ENCODE data around the gene CEP250.
"Not testable (repeated sequence)": the region's sequence is repeated elsewhere in the genome, so short reads cannot be mapped to it uniquely, and the experiment has no call there.

The CEP250 gene, protein sequence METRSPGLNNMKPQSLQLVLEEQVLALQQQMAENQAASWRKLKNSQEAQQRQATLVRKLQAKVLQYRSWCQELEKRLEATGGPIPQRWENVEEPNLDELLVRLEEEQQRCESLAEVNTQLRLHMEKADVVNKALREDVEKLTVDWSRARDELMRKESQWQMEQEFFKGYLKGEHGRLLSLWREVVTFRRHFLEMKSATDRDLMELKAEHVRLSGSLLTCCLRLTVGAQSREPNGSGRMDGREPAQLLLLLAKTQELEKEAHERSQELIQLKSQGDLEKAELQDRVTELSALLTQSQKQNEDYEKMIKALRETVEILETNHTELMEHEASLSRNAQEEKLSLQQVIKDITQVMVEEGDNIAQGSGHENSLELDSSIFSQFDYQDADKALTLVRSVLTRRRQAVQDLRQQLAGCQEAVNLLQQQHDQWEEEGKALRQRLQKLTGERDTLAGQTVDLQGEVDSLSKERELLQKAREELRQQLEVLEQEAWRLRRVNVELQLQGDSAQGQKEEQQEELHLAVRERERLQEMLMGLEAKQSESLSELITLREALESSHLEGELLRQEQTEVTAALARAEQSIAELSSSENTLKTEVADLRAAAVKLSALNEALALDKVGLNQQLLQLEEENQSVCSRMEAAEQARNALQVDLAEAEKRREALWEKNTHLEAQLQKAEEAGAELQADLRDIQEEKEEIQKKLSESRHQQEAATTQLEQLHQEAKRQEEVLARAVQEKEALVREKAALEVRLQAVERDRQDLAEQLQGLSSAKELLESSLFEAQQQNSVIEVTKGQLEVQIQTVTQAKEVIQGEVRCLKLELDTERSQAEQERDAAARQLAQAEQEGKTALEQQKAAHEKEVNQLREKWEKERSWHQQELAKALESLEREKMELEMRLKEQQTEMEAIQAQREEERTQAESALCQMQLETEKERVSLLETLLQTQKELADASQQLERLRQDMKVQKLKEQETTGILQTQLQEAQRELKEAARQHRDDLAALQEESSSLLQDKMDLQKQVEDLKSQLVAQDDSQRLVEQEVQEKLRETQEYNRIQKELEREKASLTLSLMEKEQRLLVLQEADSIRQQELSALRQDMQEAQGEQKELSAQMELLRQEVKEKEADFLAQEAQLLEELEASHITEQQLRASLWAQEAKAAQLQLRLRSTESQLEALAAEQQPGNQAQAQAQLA (N-terminal part only)

DNA sequence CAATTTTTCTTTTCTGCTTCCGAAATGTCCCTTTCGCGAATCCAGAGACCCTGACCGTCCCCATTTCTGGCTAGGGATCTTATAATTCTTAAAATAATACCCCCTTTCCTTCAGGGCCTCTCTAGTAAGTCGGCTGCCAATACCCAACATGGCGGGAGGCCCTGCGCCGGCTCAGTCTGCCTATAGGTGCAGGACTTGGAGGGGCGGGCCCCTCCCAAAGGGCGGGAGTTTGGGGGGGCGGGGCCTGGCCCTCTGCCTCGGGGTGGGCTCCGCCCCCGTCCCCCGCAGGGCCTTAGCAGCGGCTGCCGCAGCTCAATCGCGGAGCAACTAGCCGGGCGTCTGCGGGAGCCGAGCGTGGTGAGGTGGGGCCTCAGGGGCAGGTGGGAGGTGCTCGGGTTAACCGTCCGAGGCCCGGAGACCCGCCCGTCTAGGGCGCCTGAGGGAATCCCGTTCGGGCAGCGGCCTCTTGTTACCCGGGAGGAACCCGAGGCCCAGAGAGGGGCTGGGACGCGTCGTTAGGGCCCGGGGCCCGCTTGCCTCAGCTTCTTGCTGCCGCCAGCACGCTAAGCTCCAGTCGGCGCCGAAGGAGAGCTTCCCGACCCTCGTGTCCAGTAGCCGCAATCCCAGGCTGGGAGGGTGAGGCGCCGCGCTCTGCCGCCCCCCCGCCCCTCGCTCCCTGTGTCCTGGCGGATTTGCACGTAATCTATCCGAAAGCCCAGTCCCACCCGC is at the start of gene CEP250:
TSS of gene CEP250 (plus strand) at position 718 of the 729 bp plus-strand sequence. CDS start 6,770 bp downstream, outside the sequence.
- peak; percentile 95 for DNase-seq

GRCh38 chr20:35405775-35406174 is 49.6 kb upstream of the CEP250 start:
- DNase-seq = no peak

DNA sequence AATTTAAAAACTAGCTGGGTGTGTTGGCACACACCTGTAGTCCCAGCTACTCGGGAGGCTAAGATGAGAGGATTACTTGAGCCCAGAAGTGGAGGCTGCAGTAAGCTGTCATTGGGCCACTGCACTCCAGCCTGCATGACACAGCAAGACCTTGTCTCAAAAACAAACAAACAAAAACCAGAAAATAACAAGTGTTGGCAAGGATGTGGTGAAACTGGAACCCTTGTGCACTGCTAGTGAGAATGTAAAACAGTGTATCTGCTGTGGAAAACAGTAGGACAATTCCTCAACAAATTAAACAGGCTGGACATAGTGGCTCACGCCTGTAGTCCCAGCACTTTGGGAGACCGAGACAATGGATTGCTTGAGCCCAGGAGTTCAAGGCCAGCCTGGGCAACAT is 47.1 kb upstream of the CEP250 start:
- DNase-seq = no peak

GRCh38 chr20:35409542-35409941 is 45.9 kb upstream of the CEP250 start:
- DNase-seq = no peak

- DNase-seq = no peak
These were observed 44.8 kb upstream of the CEP250 start for GRCh38 chr20:35410613-35411012.

- no peak for DNase-seq
These were observed 34.1 kb upstream of the CEP250 start for GRCh38 chr20:35421322-35421721.

GRCh38 chr20:35431621-35432429 is 23.6 kb upstream of the CEP250 start:
- DNase-seq = no peak

DNA sequence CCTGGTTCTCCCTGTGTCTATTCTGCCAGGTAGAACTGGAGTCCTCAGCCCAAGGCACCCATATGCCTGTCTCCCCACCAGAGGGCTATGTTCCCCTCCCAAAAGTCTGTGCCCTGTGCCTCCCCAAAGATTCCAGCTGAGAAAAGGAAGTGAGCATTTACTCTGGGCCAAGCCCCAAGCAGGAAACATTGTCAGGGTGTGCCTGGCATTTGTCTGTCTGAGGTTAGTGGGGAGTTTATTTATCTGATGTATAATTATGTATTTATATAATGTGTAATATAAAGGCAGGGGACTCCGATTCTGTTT is 23.0 kb upstream of the CEP250 start:
- no peak for DNase-seq

- DNase-seq = no peak
These were observed 22.1 kb upstream of the CEP250 start for GRCh38 chr20:35433337-35433736.

- no peak for DNase-seq
These were observed 21.1 kb upstream of the CEP250 start for GRCh38 chr20:35434085-35435005.

GRCh38 chr20:35436177-35436573 is 19.2 kb upstream of the CEP250 start:
- DNase-seq = no peak

DNA sequence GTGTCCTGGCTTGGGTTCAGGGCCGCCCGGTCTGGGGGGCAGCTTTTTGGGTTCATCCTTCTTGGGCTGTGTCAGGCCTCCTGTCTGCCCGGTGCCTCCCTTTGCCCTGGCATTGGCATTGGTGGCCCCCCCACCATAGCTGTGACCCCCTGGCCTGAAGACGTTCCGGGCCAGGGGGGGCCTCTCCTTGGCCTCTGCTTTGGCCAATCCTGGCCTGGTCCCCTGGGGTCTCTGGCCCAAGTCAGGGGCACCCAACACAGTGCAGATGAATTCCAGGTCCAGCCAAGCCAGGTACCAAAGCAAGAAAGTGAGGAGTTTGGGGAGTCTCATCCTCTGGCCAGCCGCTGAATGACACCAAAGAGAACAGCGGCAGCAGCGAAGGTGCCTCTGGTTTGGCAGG is 17.8 kb upstream of the CEP250 start:
- DNase-seq = no peak

DNA sequence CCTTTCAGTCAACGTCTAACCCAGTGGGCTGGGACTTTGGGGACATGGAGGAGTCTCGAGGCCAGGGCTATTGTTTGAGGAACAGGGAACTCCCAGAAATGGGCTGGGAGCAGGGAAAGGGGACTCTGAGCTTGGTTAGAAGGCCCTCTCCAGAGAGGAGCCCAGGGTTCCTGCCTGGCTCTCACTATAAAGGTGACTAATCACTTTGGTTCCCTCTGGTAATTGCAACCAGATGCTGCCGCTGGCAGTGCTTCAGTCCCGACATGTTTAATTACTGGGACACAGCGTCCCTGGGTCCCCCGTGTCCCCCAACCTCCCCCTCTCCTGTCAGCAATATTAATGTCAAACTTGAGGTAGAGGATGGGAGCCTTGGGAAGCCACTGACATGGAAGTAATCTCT is 12.4 kb upstream of the CEP250 start:
- DNase-seq = no peak

- DNase-seq = no peak
These were observed 11.2 kb upstream of the CEP250 start for GRCh38 chr20:35444226-35444625.

GRCh38 chr20:35446356-35447078 is 8.9 kb upstream of the CEP250 start:
- no peak for DNase-seq

DNA sequence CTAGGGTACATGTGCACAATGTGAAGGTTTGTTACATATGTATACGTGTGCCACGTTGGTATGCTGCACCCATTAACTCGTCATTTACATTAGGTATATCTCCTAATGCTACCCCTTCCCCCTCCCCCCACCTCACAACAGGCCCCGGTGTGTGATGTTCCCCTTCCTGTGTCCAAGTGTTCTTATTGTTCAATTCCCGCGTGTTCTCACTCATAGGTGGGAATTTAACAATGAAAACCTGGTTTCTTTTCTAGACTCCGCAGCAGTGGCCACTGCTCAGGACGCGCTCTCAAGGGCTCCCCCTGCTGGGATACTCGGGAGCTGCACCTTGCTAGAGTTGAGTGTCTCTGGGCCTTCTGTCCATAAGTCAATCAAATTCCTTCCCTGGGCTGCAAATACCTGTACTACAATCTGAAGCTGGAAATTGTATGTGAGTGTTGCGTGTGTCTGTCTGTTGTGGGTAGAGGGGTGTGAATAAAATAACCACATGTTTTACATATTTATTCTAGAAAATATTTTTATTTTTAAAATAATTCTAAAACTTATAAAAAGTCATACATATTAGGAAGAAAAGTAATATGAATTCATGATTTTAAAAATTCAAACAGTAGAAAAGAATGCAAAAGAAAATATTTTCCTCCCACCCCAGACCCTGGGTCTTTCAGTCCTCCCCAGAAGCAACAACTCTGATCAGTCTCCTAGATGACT is 8.2 kb upstream of the CEP250 start:
- DNase-seq = peak; percentile 99

- no peak for DNase-seq
These were observed 6.5 kb upstream of the CEP250 start for GRCh38 chr20:35448788-35449373.

- DNase-seq = not testable (repeated sequence)
These were observed 5.5 kb upstream of the CEP250 start for GRCh38 chr20:35449855-35450254.

DNA sequence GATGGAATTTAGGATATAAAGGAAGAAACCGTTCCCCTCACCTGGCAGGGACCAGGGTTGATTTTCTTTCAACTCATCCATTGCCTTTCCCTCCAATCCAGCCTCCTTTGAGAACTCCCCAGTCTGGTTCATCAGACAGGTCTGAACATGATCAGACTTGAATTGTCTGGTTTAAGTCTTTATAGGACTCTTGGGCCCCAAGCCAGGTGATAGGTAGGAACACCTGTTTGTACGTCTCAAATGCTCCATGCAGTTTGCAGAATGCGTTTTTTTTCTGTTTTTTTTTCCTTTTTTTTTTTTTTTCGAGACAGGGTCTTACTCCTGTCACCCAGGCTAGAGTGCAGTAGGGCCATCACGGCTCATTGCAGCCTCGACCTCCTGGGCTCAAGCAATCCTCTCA is 4.1 kb upstream of the CEP250 start:
- no peak for DNase-seq
